ENCODE measurements around the gene MRPS22. TPM values are rescaled to one million over a fixed set of nuclear protein-coding genes. Genes with fewer than 3 reads are reported as not detected.

Gene MRPS22
- total RNA-seq, 4 donors from 2014 or later: 32.2 to 72.6 (median 50.2) TPM

- no peak for TF ChIP-seq CTCF (IDR thresholded peaks at IDR 0.05; ENCODE audit: low read depth)
These were observed 4.5 kb upstream of the MRPS22 start for GRCh38 chr3:139339219-139339906.

GRCh38 chr3:139340784-139341183 is 3.0 kb upstream of the MRPS22 start:
- no peak for TF ChIP-seq CTCF (IDR thresholded peaks at IDR 0.05; ENCODE audit: low read depth)

- TF ChIP-seq CTCF (IDR thresholded peaks at IDR 0.05; ENCODE audit: low read depth): no peak
These were observed 1.8 kb upstream of the MRPS22 start for GRCh38 chr3:139342054-139342453.

- TF ChIP-seq CTCF (IDR thresholded peaks at IDR 0.05; ENCODE audit: low read depth): no peak
These were observed 3.0 kb downstream of the MRPS22 start for GRCh38 chr3:139346771-139347170.

GRCh38 chr3:139353920-139354556 is 10.2 kb downstream of the MRPS22 start:
- TF ChIP-seq CTCF (IDR thresholded peaks at IDR 0.05; ENCODE audit: low read depth): no peak

GRCh38 chr3:139354661-139355060 is 10.8 kb downstream of the MRPS22 start:
- TF ChIP-seq CTCF (IDR thresholded peaks at IDR 0.05; ENCODE audit: low read depth): no peak

GRCh38 chr3:139355476-139355875 is 11.7 kb downstream of the MRPS22 start:
- no peak for TF ChIP-seq CTCF (IDR thresholded peaks at IDR 0.05; ENCODE audit: low read depth)

Measured in subcutaneous adipose tissue (tissue), 4 donors.